Measurements from ENCODE around the gene ARHGAP32.

The ARHGAP32 gene

DNA sequence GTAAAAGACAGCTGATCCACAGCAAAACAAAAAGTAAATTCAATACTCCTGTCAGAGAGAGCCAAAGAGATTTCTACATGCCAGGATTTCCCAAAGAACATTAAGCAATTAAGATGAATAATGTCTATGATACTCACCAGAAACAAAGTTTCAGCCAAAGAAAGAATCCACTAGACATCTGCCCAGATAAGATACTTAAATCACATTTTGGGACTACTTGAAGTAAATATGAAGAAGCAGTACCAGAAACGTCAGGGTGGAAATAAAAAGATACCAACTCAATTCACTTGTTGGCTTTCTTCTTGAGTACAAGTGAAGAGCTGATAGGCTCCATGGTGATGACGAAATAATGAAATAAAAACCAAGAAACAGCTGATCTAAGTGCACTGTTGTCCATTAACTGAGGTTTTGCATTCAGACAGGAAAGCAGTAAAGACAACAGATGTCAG lies 31.6 kb upstream of the ARHGAP32 start:
- Histone ChIP-seq H3K27ac (ENCODE audit: insufficient read depth, low read length, poor library complexity, severe bottlenecking) (no peak overlapping the region), H3K9me3 (ENCODE audit: control insufficient read depth, low read length) (peaks cover 3% of the 10 kb centered on the region), H3K4me3 (ENCODE audit: insufficient read depth, low read depth, low read length, poor library complexity, severe bottlenecking) (no peak overlapping the region), H3K27me3 (replicated peaks; ENCODE audit: control insufficient read depth, insufficient read depth, low read length, poor library complexity, severe bottlenecking) (no peaks in the 10 kb centered on the region), H3K36me3 (ENCODE audit: control insufficient read depth, insufficient read depth, low read length) (no peaks in the 10 kb centered on the region), H3K4me1 (ENCODE audit: control insufficient read depth, insufficient read depth, low read length, poor library complexity, severe bottlenecking) (no peaks in the 10 kb centered on the region)
- no peak for DNase-seq

DNA sequence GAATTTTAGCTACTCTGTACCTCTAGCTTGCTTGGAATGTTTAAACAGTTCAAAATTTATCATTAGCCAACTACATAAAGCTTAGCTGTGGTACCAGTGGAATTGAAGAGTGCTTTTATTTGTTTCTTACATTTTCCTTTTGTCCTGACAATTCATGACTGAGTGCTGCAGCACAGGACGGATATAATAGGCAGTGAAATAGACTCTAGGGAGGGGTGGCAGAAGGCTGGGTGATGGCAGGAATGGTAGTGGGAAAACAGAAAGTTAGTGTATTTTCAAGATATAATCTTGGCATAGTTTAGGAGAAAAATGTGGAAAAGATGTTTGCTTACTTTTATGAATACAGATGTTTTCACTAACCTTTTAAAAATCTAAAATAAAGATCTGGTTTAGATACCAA lies 31.1 kb upstream of the ARHGAP32 start:
- no peak for DNase-seq
- Histone ChIP-seq H3K27me3 (replicated peaks; ENCODE audit: control insufficient read depth, insufficient read depth, low read length, poor library complexity, severe bottlenecking) (no peaks in the 10 kb centered on the region), H3K9me3 (ENCODE audit: control insufficient read depth, low read length) (peaks cover 3% of the 10 kb centered on the region), H3K4me3 (ENCODE audit: insufficient read depth, low read depth, low read length, poor library complexity, severe bottlenecking) (no peak overlapping the region), H3K27ac (ENCODE audit: insufficient read depth, low read length, poor library complexity, severe bottlenecking) (no peak overlapping the region), H3K4me1 (ENCODE audit: control insufficient read depth, insufficient read depth, low read length, poor library complexity, severe bottlenecking) (no peaks in the 10 kb centered on the region), H3K36me3 (ENCODE audit: control insufficient read depth, insufficient read depth, low read length) (no peaks in the 10 kb centered on the region)

DNA sequence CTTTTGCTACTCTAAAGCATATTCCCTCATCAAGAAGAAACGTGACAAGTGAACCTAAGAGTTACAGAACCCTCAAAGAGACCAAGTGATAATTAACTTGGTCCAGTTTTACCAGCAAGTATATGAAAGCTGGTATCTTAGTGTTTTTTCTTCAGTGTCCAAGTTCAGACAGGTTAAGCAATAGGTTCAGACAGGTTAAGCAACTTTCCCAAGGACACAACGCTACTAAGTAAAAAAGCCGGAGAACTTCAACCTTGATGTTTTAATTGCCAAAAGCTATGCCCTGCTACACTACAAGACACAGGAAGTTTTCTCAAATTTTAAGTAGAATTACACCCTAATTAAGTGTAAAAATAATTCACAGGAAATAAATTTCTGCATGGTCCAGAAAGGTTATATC lies 30.0 kb upstream of the ARHGAP32 start:
- no peak for DNase-seq
- Histone ChIP-seq H3K4me1 (ENCODE audit: control insufficient read depth, insufficient read depth, low read length, poor library complexity, severe bottlenecking) (no peaks in the 10 kb centered on the region), H3K27me3 (replicated peaks; ENCODE audit: control insufficient read depth, insufficient read depth, low read length, poor library complexity, severe bottlenecking) (no peaks in the 10 kb centered on the region), H3K9me3 (ENCODE audit: control insufficient read depth, low read length) (peaks cover 3% of the 10 kb centered on the region), H3K27ac (ENCODE audit: insufficient read depth, low read length, poor library complexity, severe bottlenecking) (no peak overlapping the region), H3K4me3 (ENCODE audit: insufficient read depth, low read depth, low read length, poor library complexity, severe bottlenecking) (no peak overlapping the region), H3K36me3 (ENCODE audit: control insufficient read depth, insufficient read depth, low read length) (no peaks in the 10 kb centered on the region)

DNA sequence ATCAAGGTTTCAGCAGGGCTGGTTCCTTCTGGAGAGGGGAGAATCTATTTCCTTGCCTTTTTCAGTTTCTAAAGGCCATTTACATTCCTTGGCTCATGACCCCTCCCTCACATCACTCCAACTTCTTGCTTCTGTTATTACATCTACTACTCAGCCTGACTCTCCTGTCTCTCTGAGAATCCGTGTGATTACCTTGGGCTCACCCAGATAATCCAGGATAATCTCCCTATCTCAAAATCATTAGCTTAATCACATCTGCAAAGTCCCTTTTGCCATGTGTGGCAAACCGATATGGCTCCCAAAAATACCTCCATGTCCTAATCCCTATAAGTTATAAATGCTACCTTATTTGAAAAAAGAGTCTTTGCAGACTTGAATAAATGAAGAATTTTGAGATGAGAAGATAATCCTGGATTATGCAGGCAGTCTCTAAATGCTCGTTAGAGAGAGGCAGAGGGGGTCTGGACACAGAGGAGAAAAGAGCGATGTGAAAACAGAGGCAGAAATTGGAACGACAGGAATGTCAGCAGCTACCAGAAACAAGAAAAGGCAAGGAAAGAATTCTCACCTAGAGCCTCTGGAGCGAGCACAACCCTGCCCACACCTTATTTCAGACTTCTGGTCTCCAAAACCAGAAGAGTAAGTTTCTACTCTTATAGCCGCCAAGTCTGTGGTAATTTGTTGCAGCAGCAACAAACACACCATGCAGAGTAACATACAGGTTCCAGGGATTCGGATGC lies 23.6 kb upstream of the ARHGAP32 start:
- H3K4me3 ChIP-seq (ENCODE audit: insufficient read depth, low read depth, low read length, poor library complexity, severe bottlenecking), result no peak overlapping the region
- no peaks in the 10 kb centered on the region for H3K9me3 ChIP-seq (ENCODE audit: control insufficient read depth, low read length)
- H3K36me3 ChIP-seq (ENCODE audit: control insufficient read depth, insufficient read depth, low read length), result no peaks in the 10 kb centered on the region
- no peaks in the 10 kb centered on the region for H3K4me1 ChIP-seq (ENCODE audit: control insufficient read depth, insufficient read depth, low read length, poor library complexity, severe bottlenecking)
- no peak overlapping the region for H3K27ac ChIP-seq (ENCODE audit: insufficient read depth, low read length, poor library complexity, severe bottlenecking)
- no peak for DNase-seq
- no peaks in the 10 kb centered on the region for H3K27me3 ChIP-seq (replicated peaks; ENCODE audit: control insufficient read depth, insufficient read depth, low read length, poor library complexity, severe bottlenecking)

DNA sequence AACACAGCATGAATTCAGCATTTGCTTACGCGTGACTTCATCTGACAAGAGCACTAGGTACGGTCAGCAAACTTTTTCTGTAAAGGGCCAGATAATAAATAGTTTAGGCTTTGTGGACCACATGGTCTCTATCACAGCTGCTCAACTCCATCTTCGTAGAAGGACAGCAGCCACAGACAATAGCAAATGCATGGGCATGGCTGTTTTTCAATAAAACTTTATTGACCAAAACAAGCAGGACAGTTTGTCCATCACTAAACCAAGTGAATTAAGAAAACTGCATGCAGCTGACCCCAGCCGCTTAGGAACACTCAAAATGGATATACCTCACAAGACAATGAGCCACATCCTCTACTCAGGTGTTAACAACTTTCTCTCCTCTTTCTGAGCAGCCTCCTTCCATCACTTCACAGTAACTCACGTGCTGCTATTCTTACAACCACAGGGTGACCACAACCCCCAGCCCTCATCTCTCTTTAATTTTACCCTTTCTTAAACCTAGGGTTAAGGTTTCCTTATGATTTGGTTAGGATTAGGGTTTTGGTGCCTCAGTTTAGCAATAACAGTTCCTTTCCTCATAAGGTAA lies 22.7 kb upstream of the ARHGAP32 start:
- Histone ChIP-seq H3K27ac (ENCODE audit: insufficient read depth, low read length, poor library complexity, severe bottlenecking) (no peak overlapping the region), H3K4me1 (ENCODE audit: control insufficient read depth, insufficient read depth, low read length, poor library complexity, severe bottlenecking) (no peaks in the 10 kb centered on the region), H3K4me3 (ENCODE audit: insufficient read depth, low read depth, low read length, poor library complexity, severe bottlenecking) (no peak overlapping the region), H3K36me3 (ENCODE audit: control insufficient read depth, insufficient read depth, low read length) (no peaks in the 10 kb centered on the region), H3K27me3 (replicated peaks; ENCODE audit: control insufficient read depth, insufficient read depth, low read length, poor library complexity, severe bottlenecking) (no peaks in the 10 kb centered on the region), H3K9me3 (ENCODE audit: control insufficient read depth, low read length) (no peaks in the 10 kb centered on the region)
- DNase-seq, result no peak

DNA sequence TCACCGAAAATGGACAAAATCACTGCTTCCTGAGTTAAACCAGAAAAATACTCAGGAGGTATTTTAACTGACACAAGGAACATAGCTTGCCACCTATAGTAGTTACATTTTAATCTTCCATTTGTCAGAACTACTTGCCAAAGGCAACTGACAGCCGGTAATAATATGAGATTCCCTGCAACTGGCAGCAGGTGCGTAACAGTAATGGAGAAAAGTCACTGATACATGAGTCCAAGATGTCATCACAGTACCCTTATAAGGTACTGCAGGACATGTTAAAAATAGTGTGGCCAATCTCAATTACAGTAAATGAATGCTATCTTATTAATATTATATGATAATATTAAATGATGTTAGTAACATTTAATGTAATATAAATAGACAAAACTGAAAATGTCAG lies 21.1 kb upstream of the ARHGAP32 start:
- no peak overlapping the region for H3K27ac ChIP-seq (ENCODE audit: insufficient read depth, low read length, poor library complexity, severe bottlenecking)
- H3K9me3 ChIP-seq (ENCODE audit: control insufficient read depth, low read length), result no peaks in the 10 kb centered on the region
- H3K4me3 ChIP-seq (ENCODE audit: insufficient read depth, low read depth, low read length, poor library complexity, severe bottlenecking), result no peak overlapping the region
- no peaks in the 10 kb centered on the region for H3K27me3 ChIP-seq (replicated peaks; ENCODE audit: control insufficient read depth, insufficient read depth, low read length, poor library complexity, severe bottlenecking)
- DNase-seq, result no peak
- no peaks in the 10 kb centered on the region for H3K36me3 ChIP-seq (ENCODE audit: control insufficient read depth, insufficient read depth, low read length)
- H3K4me1 ChIP-seq (ENCODE audit: control insufficient read depth, insufficient read depth, low read length, poor library complexity, severe bottlenecking), result no peaks in the 10 kb centered on the region

DNA sequence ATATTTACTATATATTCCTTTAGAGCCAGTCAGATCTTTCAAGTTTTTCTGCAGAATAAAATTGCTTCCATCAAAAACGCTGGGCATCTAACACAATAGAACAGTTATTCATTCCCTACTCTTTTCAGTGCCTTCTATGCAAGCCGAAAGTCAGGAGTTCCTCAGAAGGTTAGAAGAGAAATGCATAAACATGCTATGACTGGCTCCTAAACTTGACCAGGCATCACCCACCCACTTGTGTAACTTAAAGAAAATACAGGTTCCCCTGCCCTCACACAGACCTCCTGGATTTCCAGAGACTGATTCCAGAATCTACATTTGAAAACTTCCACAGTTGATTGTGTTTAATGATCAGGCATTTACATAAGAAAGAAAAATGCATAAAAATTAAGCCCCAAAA lies 19.3 kb upstream of the ARHGAP32 start:
- Histone ChIP-seq H3K4me1 (ENCODE audit: control insufficient read depth, insufficient read depth, low read length, poor library complexity, severe bottlenecking) (no peaks in the 10 kb centered on the region), H3K36me3 (ENCODE audit: control insufficient read depth, insufficient read depth, low read length) (no peaks in the 10 kb centered on the region), H3K4me3 (ENCODE audit: insufficient read depth, low read depth, low read length, poor library complexity, severe bottlenecking) (no peak overlapping the region), H3K27ac (ENCODE audit: insufficient read depth, low read length, poor library complexity, severe bottlenecking) (no peak overlapping the region), H3K9me3 (ENCODE audit: control insufficient read depth, low read length) (no peaks in the 10 kb centered on the region), H3K27me3 (replicated peaks; ENCODE audit: control insufficient read depth, insufficient read depth, low read length, poor library complexity, severe bottlenecking) (no peaks in the 10 kb centered on the region)
- no peak for DNase-seq

DNA sequence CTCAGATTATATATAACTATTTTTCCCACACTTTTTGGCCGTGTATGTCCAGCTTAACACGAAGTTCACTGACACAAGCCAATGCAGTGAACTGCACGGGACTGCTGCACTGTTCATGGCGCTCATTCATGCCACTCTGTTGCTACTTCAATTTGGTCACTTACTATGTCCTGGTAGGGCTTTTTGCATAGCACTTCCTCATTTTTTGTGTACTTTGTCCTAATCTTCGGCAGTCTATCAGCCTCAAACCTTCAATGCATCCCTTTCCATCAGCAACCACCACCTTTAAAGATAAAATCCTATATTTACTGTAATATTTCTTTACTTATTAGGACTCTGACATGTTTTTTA lies 18.7 kb upstream of the ARHGAP32 start:
- Histone ChIP-seq H3K4me1 (ENCODE audit: control insufficient read depth, insufficient read depth, low read length, poor library complexity, severe bottlenecking) (no peaks in the 10 kb centered on the region), H3K27ac (ENCODE audit: insufficient read depth, low read length, poor library complexity, severe bottlenecking) (no peak overlapping the region), H3K4me3 (ENCODE audit: insufficient read depth, low read depth, low read length, poor library complexity, severe bottlenecking) (no peak overlapping the region), H3K36me3 (ENCODE audit: control insufficient read depth, insufficient read depth, low read length) (no peaks in the 10 kb centered on the region), H3K9me3 (ENCODE audit: control insufficient read depth, low read length) (no peaks in the 10 kb centered on the region), H3K27me3 (replicated peaks; ENCODE audit: control insufficient read depth, insufficient read depth, low read length, poor library complexity, severe bottlenecking) (no peaks in the 10 kb centered on the region)
- no peak for DNase-seq

DNA sequence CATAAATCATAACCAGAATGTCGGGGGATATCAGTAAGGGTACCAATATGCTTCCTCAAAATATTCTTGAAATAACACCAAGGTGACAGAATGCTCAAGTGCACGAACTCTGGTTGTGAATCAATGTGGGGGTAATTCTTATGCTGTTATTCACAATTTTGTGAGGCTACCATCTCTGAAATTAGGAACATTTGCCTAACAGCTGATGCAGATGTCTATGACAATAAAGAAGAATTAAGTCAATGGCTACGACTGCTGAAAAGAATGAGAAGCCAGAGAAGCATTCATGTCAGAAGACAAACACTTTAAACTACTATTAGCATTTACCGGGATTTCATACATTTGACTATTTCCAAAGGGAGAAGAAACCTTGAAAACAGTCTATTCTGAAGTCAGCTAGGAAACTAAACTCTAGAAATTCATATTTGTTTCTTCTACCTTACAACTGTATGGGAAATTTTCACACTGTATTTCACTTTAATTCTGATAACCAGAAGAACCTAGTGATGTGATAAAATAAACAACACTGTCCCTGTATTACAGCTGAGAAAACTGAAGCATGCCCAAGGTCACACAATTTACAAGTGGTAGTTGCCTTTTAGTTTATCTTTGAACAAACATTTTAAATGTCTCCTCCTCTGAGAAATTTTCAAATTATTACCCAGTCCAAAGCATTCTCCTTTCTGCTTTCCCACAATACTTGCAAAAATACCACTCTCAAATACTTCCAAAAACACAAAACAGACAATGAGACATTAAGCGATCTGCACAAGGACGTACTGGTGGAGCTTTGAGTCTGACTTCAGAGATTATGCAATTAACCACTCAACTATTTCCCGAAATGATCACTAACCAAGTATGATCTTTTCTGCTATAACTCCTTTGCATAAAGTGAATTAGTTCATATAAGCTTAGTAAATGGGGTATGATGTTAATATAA lies 18.0 kb upstream of the ARHGAP32 start:
- Histone ChIP-seq H3K4me3 (ENCODE audit: insufficient read depth, low read depth, low read length, poor library complexity, severe bottlenecking) (no peak overlapping the region), H3K27ac (ENCODE audit: insufficient read depth, low read length, poor library complexity, severe bottlenecking) (no peak overlapping the region), H3K4me1 (ENCODE audit: control insufficient read depth, insufficient read depth, low read length, poor library complexity, severe bottlenecking) (no peaks in the 10 kb centered on the region), H3K27me3 (replicated peaks; ENCODE audit: control insufficient read depth, insufficient read depth, low read length, poor library complexity, severe bottlenecking) (no peaks in the 10 kb centered on the region), H3K9me3 (ENCODE audit: control insufficient read depth, low read length) (no peaks in the 10 kb centered on the region), H3K36me3 (ENCODE audit: control insufficient read depth, insufficient read depth, low read length) (no peaks in the 10 kb centered on the region)
- no peak for DNase-seq

DNA sequence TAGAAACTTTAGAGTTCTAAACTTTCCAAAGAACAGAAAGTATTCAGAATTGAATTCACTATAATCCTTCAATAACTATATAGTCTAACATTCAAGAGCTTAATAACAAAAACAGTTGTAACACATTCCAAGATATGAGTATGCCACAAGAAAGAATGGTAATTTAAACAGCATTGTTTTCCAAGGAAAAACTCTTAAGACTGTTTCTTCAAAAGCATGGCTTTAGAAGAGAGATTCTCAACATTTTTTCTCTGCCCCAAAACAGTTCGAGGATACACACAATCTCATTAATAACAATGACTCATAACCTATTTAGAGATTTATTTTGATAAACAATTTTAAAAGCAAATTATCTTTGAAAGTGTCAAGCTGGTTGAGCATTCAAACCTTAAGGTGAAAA lies 16.7 kb upstream of the ARHGAP32 start:
- Histone ChIP-seq H3K9me3 (ENCODE audit: control insufficient read depth, low read length) (no peaks in the 10 kb centered on the region), H3K27ac (ENCODE audit: insufficient read depth, low read length, poor library complexity, severe bottlenecking) (no peak overlapping the region), H3K4me1 (ENCODE audit: control insufficient read depth, insufficient read depth, low read length, poor library complexity, severe bottlenecking) (no peaks in the 10 kb centered on the region), H3K36me3 (ENCODE audit: control insufficient read depth, insufficient read depth, low read length) (no peaks in the 10 kb centered on the region), H3K27me3 (replicated peaks; ENCODE audit: control insufficient read depth, insufficient read depth, low read length, poor library complexity, severe bottlenecking) (no peaks in the 10 kb centered on the region), H3K4me3 (ENCODE audit: insufficient read depth, low read depth, low read length, poor library complexity, severe bottlenecking) (no peak overlapping the region)
- DNase-seq, result no peak
